PC-3 (cell line): Measurements from ENCODE around the gene PDE11A.

Experiments
- EZH2 ChIP-seq: fragments of 300-600 bp; sonication (generic); IDR thresholded peaks from one replicate; pipeline ENCODE4 v1.6.1; 2017; ENCODE audit warnings: antibody characterized with exemption, mild to moderate bottlenecking, low read length; ENCODE audit not compliant: unreplicated experiment
- EZH2phosphoT487 ChIP-seq: fragments of 300-600 bp; sonication (generic); IDR thresholded peaks from 2 replicates; pipeline ENCODE4 v1.6.1; 2018; ENCODE audit warnings: mild to moderate bottlenecking, antibody characterized with exemption, low read length, borderline replicate concordance
- TF ChIP-seq, protein P1 (sequence below): fragments of 300-600 bp; sonication (generic); conservative IDR thresholded peaks from 2 replicates; pipeline ENCODE4 v1.5.1; 2017; ENCODE audit warnings: antibody characterized with exemption, low read depth, mild to moderate bottlenecking, low read length

- TF ChIP-seq, protein P1, sequence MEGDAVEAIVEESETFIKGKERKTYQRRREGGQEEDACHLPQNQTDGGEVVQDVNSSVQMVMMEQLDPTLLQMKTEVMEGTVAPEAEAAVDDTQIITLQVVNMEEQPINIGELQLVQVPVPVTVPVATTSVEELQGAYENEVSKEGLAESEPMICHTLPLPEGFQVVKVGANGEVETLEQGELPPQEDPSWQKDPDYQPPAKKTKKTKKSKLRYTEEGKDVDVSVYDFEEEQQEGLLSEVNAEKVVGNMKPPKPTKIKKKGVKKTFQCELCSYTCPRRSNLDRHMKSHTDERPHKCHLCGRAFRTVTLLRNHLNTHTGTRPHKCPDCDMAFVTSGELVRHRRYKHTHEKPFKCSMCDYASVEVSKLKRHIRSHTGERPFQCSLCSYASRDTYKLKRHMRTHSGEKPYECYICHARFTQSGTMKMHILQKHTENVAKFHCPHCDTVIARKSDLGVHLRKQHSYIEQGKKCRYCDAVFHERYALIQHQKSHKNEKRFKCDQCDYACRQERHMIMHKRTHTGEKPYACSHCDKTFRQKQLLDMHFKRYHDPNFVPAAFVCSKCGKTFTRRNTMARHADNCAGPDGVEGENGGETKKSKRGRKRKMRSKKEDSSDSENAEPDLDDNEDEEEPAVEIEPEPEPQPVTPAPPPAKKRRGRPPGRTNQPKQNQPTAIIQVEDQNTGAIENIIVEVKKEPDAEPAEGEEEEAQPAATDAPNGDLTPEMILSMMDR, result no peak
- no peak for TF ChIP-seq EZH2
- no peak for TF ChIP-seq EZH2phosphoT487
Measured at GRCh38 chr2:177754492-177754873, 318.1 kb downstream of the PDE11A start.
